Measurements from ENCODE around the gene NPSR1. TPM values are rescaled to one million over a fixed set of nuclear protein-coding genes. Genes with fewer than 3 reads are reported as not detected.

The NPSR1 gene
- total and polyA plus RNA-seq, 4 donors: not detected

- TF ChIP-seq, protein P1, sequence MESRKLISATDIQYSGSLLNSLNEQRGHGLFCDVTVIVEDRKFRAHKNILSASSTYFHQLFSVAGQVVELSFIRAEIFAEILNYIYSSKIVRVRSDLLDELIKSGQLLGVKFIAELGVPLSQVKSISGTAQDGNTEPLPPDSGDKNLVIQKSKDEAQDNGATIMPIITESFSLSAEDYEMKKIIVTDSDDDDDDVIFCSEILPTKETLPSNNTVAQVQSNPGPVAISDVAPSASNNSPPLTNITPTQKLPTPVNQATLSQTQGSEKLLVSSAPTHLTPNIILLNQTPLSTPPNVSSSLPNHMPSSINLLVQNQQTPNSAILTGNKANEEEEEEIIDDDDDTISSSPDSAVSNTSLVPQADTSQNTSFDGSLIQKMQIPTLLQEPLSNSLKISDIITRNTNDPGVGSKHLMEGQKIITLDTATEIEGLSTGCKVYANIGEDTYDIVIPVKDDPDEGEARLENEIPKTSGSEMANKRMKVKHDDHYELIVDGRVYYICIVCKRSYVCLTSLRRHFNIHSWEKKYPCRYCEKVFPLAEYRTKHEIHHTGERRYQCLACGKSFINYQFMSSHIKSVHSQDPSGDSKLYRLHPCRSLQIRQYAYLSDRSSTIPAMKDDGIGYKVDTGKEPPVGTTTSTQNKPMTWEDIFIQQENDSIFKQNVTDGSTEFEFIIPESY (IDR thresholded peaks at IDR 0.05): no peak
- TF ChIP-seq SP1 (IDR thresholded peaks at IDR 0.05): no peak
- no peak for TF ChIP-seq FOXA1 (IDR thresholded peaks at IDR 0.05)
These were observed 99.6 kb downstream of the NPSR1 start (continued) for GRCh38 chr7:34757570-34758110.

DNA sequence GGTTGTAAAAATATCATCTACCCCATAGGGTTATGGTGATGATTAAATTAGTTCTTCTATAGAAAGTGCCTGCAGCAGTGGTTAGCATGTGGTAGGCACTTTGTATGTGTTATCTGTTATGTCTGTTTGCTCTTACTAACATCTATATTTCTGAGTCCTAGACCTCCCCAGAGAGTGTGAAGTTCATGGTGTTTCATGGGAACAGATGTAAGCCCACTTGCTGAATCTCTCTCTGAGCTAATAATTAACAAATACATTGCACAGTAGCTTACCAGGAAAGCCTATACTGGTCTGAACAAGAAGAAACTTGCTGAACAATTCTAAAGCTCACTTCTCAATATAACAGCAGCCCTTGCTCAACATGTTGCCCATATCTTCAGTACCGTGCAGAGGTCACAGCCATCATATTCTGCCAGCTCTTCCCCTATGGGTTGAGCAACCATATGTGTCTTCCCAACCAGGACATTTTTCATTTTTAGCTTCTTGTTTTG, 100.1 kb downstream of the NPSR1 start:
- Histone ChIP-seq H3K4me3 (ENCODE audit: low read depth in 1 of 3, low read length in 3 of 3) (no peak overlapping the region), H3K27ac (ENCODE audit: low read depth in 1 of 2, low read length in 2 of 2) (no peak overlapping the region), H3K36me3 (ENCODE audit: control insufficient read depth in 4 of 4, insufficient read depth in 3 of 4, low read depth in 1 of 4, low read length in 3 of 4) (no peaks in the 10 kb centered on the region), H3K4me1 (ENCODE audit: control insufficient read depth in 4 of 4, insufficient read depth in 4 of 4, low read length in 3 of 4) (no peaks in the 10 kb centered on the region), H3K27me3 (ENCODE audit: control insufficient read depth in 4 of 4, insufficient read depth in 4 of 4, low read length in 3 of 4) (peaks cover 0 to 4% (median 0%) of the 10 kb centered on the region in 4 donors), H3K9me3 (ENCODE audit: control insufficient read depth in 4 of 4, low read length in 3 of 4) (no peaks in the 10 kb centered on the region), H3K9ac (ENCODE audit: low read depth in 1 of 2, low read length in 2 of 2) (no peak overlapping the region)
- TF ChIP-seq FOXA2 (IDR thresholded peaks at IDR 0.05) (no peak), NR2F2 (IDR thresholded peaks at IDR 0.05) (no peak), CTCF (IDR thresholded peaks at IDR 0.05; ENCODE audit: low read depth, low read length, missing input control) (no peak), REST (IDR thresholded peaks at IDR 0.05) (no peak), EGR1 (IDR thresholded peaks at IDR 0.05; ENCODE audit: low read depth in 2 of 2) (no peak), SP1 (IDR thresholded peaks at IDR 0.05) (no peak), RAD21 (IDR thresholded peaks at IDR 0.05) (no peak), RXRA (IDR thresholded peaks at IDR 0.05) (no peak), HNF4G (IDR thresholded peaks at IDR 0.05) (no peak), ATF3 (IDR thresholded peaks at IDR 0.05) (no peak), YY1 (IDR thresholded peaks at IDR 0.05) (no peak), FOXA1 (IDR thresholded peaks at IDR 0.05) (no peak), JUND (IDR thresholded peaks at IDR 0.05) (no peak), GABPA (IDR thresholded peaks at IDR 0.05 in 1 of 2, conservative IDR thresholded peaks at IDR 0.05 in 1 of 2) (no peak), TAF1 (conservative IDR thresholded peaks at IDR 0.05) (no peak), HNF4A (conservative IDR thresholded peaks at IDR 0.05) (no peak)
- TF ChIP-seq, protein P1 (IDR thresholded peaks at IDR 0.05): no peak
- TF ChIP-seq, protein P2, sequence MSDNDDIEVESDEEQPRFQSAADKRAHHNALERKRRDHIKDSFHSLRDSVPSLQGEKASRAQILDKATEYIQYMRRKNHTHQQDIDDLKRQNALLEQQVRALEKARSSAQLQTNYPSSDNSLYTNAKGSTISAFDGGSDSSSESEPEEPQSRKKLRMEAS (IDR thresholded peaks at IDR 0.05): no peak
- 33% methylated on average over 1 of the region's 1 CpG for WGBS
- DNase-seq (ENCODE audit: low spot score): no peak
